HCT116 (cell line): ENCODE measurements around the gene FANCM. TPM values are rescaled to one million over a fixed set of nuclear protein-coding genes. Genes with fewer than 3 reads are reported as not detected.
A peak's percentile ranks its signal among the peaks of the same experiment; 100 is the strongest.

Source experiments
- ATAC-seq: fragments of 200-7000 bp; cut with Tn5 transposase; 2 replicates; pipeline ENCODE4 v1.9.1; 2020; ENCODE audit warnings: mild to moderate bottlenecking, moderate library complexity
- BruUV-seq: library from RNA; stranded (reverse); fragments of 400-500 nt; replicated peaks from 2 replicates; lab custom pipeline; 2021; lab: Mats Ljungman, UMichigan
- CTCF ChIA-PET: fragments of 300-600 bp; sonication (Branson Sonifier 250); formaldehyde crosslinking; loops from one replicate; lab custom pipeline; 2021; ENCODE audit warnings: antibody characterized with exemption; lab: Charles Lee
- POLR2A ChIA-PET: fragments of 300-600, 350-600 bp; sonication (Branson Sonifier 250); formaldehyde crosslinking; loops from one replicate; lab custom pipeline; 2021; ENCODE audit warnings: antibody characterized with exemption; lab: Charles Lee
- RAD21 ChIA-PET, 2 experiments: fragments of 300-600 bp; sonication (Branson Sonifier 250); formaldehyde crosslinking; loops; one replicate each; lab custom pipeline; 2023; ENCODE audit warnings: low total read pairs in 2 of 2; ENCODE audit not compliant: uncharacterized antibody in 2 of 2, unreplicated experiment in 2 of 2, low non-redundant PET in 1 of 2; lab: Charles Lee
- DNase-seq: peaks from one replicate; pipeline ENCODE4 v3.0.0-alpha.2; 2010; ENCODE audit warnings: low read depth, low spot score
- H2AFZ ChIP-seq: fragments of 200-600 bp; shearing (Covaris generic), sonication (generic); 2 replicates; pipeline ENCODE4 v1.6.1; 2017; ENCODE audit warnings: low read depth, mixed run types, mixed read lengths, antibody characterized with exemption, low read length; ENCODE audit not compliant: poor library complexity, severe bottlenecking
- H3K27ac ChIP-seq: 2 replicates; pipeline ENCODE4 v1.5.1; 2012; ENCODE audit warnings: low read depth, low read length
- H3K27me3 ChIP-seq: fragments of 200-600 bp; sonication (generic); 2 replicates; pipeline ENCODE4 v1.6.1; 2016; ENCODE audit warnings: mixed run types, low read length, mixed read lengths; ENCODE audit not compliant: insufficient read depth
- H3K36me3 ChIP-seq, 2 experiments: fragments of 200-500 bp in 1 of 2; fragments of 200-600 bp in 1 of 2; sonication (Bioruptor generic) in 1 of 2; sonication (generic) in 1 of 2; 2 replicates each; pipeline versions ENCODE4 v1.5.1 to v1.6.1; 2014 to 2016; ENCODE audit warnings: low read length in 2 of 2, inconsistent platforms in 1 of 2, mixed read lengths in 1 of 2, mixed run types in 1 of 2; ENCODE audit not compliant: insufficient read depth in 2 of 2, control insufficient read depth in 1 of 2
- H3K4me1 ChIP-seq, 2 experiments: fragments of 200-600 bp in 1 of 2; sonication (generic) in 1 of 2; 2 replicates each; pipeline versions ENCODE4 v1.5.1 to v1.6.1; 2012 to 2017; ENCODE audit warnings: low read length in 2 of 2, inconsistent platforms in 1 of 2, mild to moderate bottlenecking in 1 of 2, mixed read lengths in 1 of 2, mixed run types in 1 of 2, moderate library complexity in 1 of 2; ENCODE audit not compliant: insufficient read depth in 2 of 2, control insufficient read depth in 1 of 2
- H3K4me2 ChIP-seq: fragments of 200-600 bp; sonication (generic); 2 replicates; pipeline ENCODE4 v1.6.1; 2017; ENCODE audit warnings: mixed run types, low read length, mixed read lengths
- H3K4me3 ChIP-seq, 2 experiments: fragments of 200-600 bp in 1 of 2; sonication (generic) in 1 of 2; replicated peaks in 1 of 2; 2 replicates each; pipeline ENCODE4 v1.5.1; 2011 to 2016; ENCODE audit warnings: low read length in 2 of 2, control low read depth in 1 of 2, low read depth in 1 of 2, mild to moderate bottlenecking in 1 of 2, mixed read lengths in 1 of 2, mixed run types in 1 of 2
- H3K79me2 ChIP-seq: fragments of 200-600 bp; sonication (generic); 2 replicates; pipeline ENCODE4 v1.6.1; 2017; ENCODE audit warnings: mild to moderate bottlenecking, mixed run types, low read length, moderate library complexity, mixed read lengths; ENCODE audit not compliant: insufficient read depth
- H3K9ac ChIP-seq: fragments of 200-600 bp; sonication (generic); 2 replicates; pipeline ENCODE4 v1.6.1; 2016; ENCODE audit warnings: low read length, mixed read lengths
- H3K9me2 ChIP-seq: fragments of 200-600 bp; sonication (generic), shearing (Covaris generic); 2 replicates; pipeline ENCODE4 v1.6.1; 2017; ENCODE audit warnings: mixed run types, mild to moderate bottlenecking, moderate library complexity; ENCODE audit not compliant: insufficient read depth
- H3K9me3 ChIP-seq, 2 experiments: fragments of 200-500 bp in 1 of 2; fragments of 200-600 bp in 1 of 2; sonication (Bioruptor generic) in 1 of 2; sonication (generic) in 1 of 2; 2 replicates each; pipeline ENCODE4 v1.6.1; 2014 to 2017; ENCODE audit warnings: low read length in 2 of 2, mixed read lengths in 2 of 2, inconsistent platforms in 1 of 2, low read depth in 1 of 2, mild to moderate bottlenecking in 1 of 2, mixed run types in 1 of 2, moderate library complexity in 1 of 2; ENCODE audit not compliant: control insufficient read depth in 1 of 2, insufficient read depth in 1 of 2
- H4K20me1 ChIP-seq: fragments of 200-600 bp; sonication (generic), shearing (Covaris generic); 2 replicates; pipeline ENCODE4 v1.6.1; 2017; ENCODE audit warnings: mixed run types, mild to moderate bottlenecking, moderate library complexity; ENCODE audit not compliant: insufficient read depth
- CBX3 ChIP-seq: IDR thresholded peaks from 2 replicates; pipeline ENCODE4 v1.6.1; 2012; ENCODE audit warnings: low read depth
- EGR1 ChIP-seq: IDR thresholded peaks from 2 replicates; pipeline ENCODE4 v1.6.1; 2012; ENCODE audit warnings: low read depth
- ELF1 ChIP-seq: IDR thresholded peaks from 2 replicates; pipeline ENCODE4 v1.6.1; 2012; ENCODE audit warnings: low read depth, borderline replicate concordance
- FOSL1 ChIP-seq: IDR thresholded peaks from 2 replicates; pipeline ENCODE4 v1.6.1; 2012; ENCODE audit warnings: low read depth
- JUND ChIP-seq: IDR thresholded peaks from 2 replicates; pipeline ENCODE4 v1.6.1; 2012
- SIN3A ChIP-seq: IDR thresholded peaks from 2 replicates; pipeline ENCODE4 v1.6.1; 2012; ENCODE audit warnings: low read depth
- SRF ChIP-seq: IDR thresholded peaks from 2 replicates; pipeline ENCODE4 v1.6.1; 2012; ENCODE audit warnings: low read depth
- TCF7L2 ChIP-seq: IDR thresholded peaks from 2 replicates; pipeline ENCODE4 v1.7.0; 2011; ENCODE audit warnings: borderline replicate concordance, inconsistent platforms; ENCODE audit not compliant: insufficient read depth, insufficient read length; ENCODE audit errors: extremely low read depth
- YY1 ChIP-seq: IDR thresholded peaks from 2 replicates; pipeline ENCODE4 v1.6.1; 2011; ENCODE audit warnings: low read length, low read depth, moderate library complexity, mild to moderate bottlenecking; ENCODE audit not compliant: insufficient replicate concordance; ENCODE audit errors: extremely low read depth
- ZBTB33 ChIP-seq: IDR thresholded peaks from 2 replicates; pipeline ENCODE4 v1.6.1; 2011; ENCODE audit warnings: mild to moderate bottlenecking, low read length, moderate library complexity; ENCODE audit not compliant: insufficient replicate concordance; ENCODE audit errors: extremely low read depth
- ZNF274 ChIP-seq: fragments of 200-500 bp; sonication (Bioruptor generic); IDR thresholded peaks from 2 replicates; pipeline ENCODE4 v1.6.1; 2014; ENCODE audit warnings: mild to moderate bottlenecking, low read depth, low read length, inconsistent platforms
- intact Hi-C: fragments of 100-400 bp; cut with micrococcal nuclease; formaldehyde crosslinking; loops from 2 replicates; pipeline ENCODE4 v1.10.0; 2022
- total RNA-seq: library from RNA; stranded (reverse); gene quantifications from one replicate; pipeline ENCODE4 v1.2.1, GENCODE V29; 2021; ENCODE audit not compliant: unreplicated experiment
- TF ChIP-seq, protein P1 (sequence below): IDR thresholded peaks from 2 replicates; pipeline ENCODE4 v1.6.1; 2012
- TF ChIP-seq, protein P2 (sequence below), 3 experiments: fragments of 200-600 bp in 1 of 3; sonication (generic) in 1 of 3; IDR thresholded peaks in 2 of 3; conservative IDR thresholded peaks in 1 of 3; 2 replicates each; pipeline ENCODE4 v1.5.1; 2012 to 2017; ENCODE audit warnings: low read depth in 2 of 3, low read length in 2 of 3, antibody characterized with exemption in 1 of 3, borderline replicate concordance in 1 of 3, control low read depth in 1 of 3, mild to moderate bottlenecking in 1 of 3, mixed read lengths in 1 of 3, mixed run types in 1 of 3, moderate library complexity in 1 of 3; ENCODE audit not compliant: insufficient read depth in 1 of 3

FANCM gene
- total RNA-seq, 1 experiment from 2014 or later = 10.9 TPM

DNA sequence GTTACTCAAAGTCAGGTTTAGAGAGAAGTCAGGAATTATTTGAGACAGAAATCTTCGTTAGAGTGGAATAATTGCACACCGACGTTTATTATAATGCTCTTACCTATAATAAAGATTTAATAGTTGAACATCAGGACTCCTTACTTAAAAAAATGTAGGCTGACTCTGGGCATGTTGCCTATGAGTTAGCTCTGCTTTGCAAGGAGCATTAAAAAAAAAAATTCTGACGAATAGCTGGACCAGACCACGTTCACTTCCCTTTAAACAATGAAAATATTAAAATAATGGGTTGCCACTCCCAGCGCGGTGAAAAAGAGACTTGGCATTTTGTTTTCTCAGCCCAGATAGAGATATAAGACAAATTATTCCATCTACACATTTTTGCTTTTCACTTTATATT lies 574 bp upstream of the FANCM start (continued):
- TF ChIP-seq, protein P1, sequence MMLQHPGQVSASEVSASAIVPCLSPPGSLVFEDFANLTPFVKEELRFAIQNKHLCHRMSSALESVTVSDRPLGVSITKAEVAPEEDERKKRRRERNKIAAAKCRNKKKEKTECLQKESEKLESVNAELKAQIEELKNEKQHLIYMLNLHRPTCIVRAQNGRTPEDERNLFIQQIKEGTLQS = no peak
- no peak for TF ChIP-seq SIN3A
- no peak for TF ChIP-seq SRF

- H3K4me1 ChIP-seq = peaks cover 9 to 21% of the 10 kb centered on the region in 2 experiments
- intact Hi-C loops = no loop called here
- H3K4me3 ChIP-seq = peak overlapping the region; percentile 67 to 92
- RAD21 ChIA-PET = no interaction called here
- CTCF ChIA-PET = no interaction called here
- no peaks in the 10 kb centered on the region for H3K27me3 ChIP-seq
- DNase-seq = no peak
- H3K9ac ChIP-seq = peak overlapping the region; percentile 71
- peak overlapping the region; percentile 78 for H3K4me2 ChIP-seq
- POLR2A ChIA-PET = interaction anchor here (0.8 kb wide), 1 partner anchor 44 kb away, joined by 3 read pairs; no protein-coding TSS in a partner anchor
- H2AFZ ChIP-seq = no peak overlapping the region
- no peak for TF ChIP-seq JUND
- no peak for TF ChIP-seq YY1
- TF ChIP-seq EGR1 = no peak
- TF ChIP-seq, protein P2, sequence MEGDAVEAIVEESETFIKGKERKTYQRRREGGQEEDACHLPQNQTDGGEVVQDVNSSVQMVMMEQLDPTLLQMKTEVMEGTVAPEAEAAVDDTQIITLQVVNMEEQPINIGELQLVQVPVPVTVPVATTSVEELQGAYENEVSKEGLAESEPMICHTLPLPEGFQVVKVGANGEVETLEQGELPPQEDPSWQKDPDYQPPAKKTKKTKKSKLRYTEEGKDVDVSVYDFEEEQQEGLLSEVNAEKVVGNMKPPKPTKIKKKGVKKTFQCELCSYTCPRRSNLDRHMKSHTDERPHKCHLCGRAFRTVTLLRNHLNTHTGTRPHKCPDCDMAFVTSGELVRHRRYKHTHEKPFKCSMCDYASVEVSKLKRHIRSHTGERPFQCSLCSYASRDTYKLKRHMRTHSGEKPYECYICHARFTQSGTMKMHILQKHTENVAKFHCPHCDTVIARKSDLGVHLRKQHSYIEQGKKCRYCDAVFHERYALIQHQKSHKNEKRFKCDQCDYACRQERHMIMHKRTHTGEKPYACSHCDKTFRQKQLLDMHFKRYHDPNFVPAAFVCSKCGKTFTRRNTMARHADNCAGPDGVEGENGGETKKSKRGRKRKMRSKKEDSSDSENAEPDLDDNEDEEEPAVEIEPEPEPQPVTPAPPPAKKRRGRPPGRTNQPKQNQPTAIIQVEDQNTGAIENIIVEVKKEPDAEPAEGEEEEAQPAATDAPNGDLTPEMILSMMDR (IDR thresholded peaks at IDR 0.05 in 2 of 3, conservative IDR thresholded peaks at IDR 0.05 in 1 of 3; ENCODE audit: borderline replicate concordance in 1 of 3, insufficient read depth in 1 of 3, low read depth in 2 of 3, low read length in 2 of 3) = no peak
- TF ChIP-seq TCF7L2 = no peak
- no peak for TF ChIP-seq SIN3A
- no peak for TF ChIP-seq ZNF274
- TF ChIP-seq, protein P1 = no peak
- TF ChIP-seq ELF1 = no peak
- no peak for TF ChIP-seq ZBTB33
- TF ChIP-seq FOSL1 = no peak
- TF ChIP-seq SRF = no peak
- no peak for TF ChIP-seq CBX3
- H3K79me2 ChIP-seq = peaks cover 78% of the 10 kb centered on the region
- H3K27ac ChIP-seq = peak overlapping the region; percentile 66; the same call in 1 of the 2 replicates
- H3K36me3 ChIP-seq = no peaks in the 10 kb centered on the region
- no peaks in the 10 kb centered on the region for H4K20me1 ChIP-seq
- H3K9me3 ChIP-seq = no peaks in the 10 kb centered on the region
- BruUV-seq = no TSS peak
- no peak for ATAC-seq
- no peaks in the 10 kb centered on the region for H3K9me2 ChIP-seq
Measured at GRCh38 chr14:45136399-45136798, 669 bp downstream of the FANCM start.
